Immature natural killer cell (primary cell): ENCODE results near the gene OR2A42. TPM values are rescaled to one million over a fixed set of nuclear protein-coding genes. Genes with fewer than 3 reads are reported as not detected.
A peak's percentile ranks its signal among the peaks of the same experiment; 100 is the strongest.
"Not testable (repeated sequence)": the region's sequence is repeated elsewhere in the genome, so short reads cannot be mapped to it uniquely, and the experiment has no call there.

Experiments used
- DNase-seq, 3 donors: peaks; one replicate each; pipeline ENCODE4 v3.0.0; 2022; ENCODE audit warnings: mixed read lengths in 1 of 3
- H3K27ac Mint-ChIP-seq, 6 donors: one replicate each; pipeline ENCODE4 v1.8.0; 2020; ENCODE audit warnings: mixed read lengths in 6 of 6, mild to moderate bottlenecking in 5 of 6, inconsistent platforms in 4 of 6, moderate library complexity in 3 of 6
- H3K27me3 Mint-ChIP-seq, 3 donors: one replicate each; pipeline ENCODE4 v1.8.0; 2020 to 2021; ENCODE audit warnings: low read depth in 3 of 3, mild to moderate bottlenecking in 3 of 3, mixed read lengths in 3 of 3, moderate library complexity in 3 of 3, inconsistent platforms in 1 of 3
- H3K36me3 Mint-ChIP-seq, 3 donors: one replicate each; pipeline ENCODE4 v1.8.0; 2020; ENCODE audit warnings: mixed read lengths in 3 of 3, inconsistent platforms in 2 of 3, mild to moderate bottlenecking in 2 of 3
- H3K4me1 Mint-ChIP-seq, 2 donors: one replicate each; pipeline ENCODE4 v1.8.0; 2020; ENCODE audit warnings: inconsistent platforms in 2 of 2, mild to moderate bottlenecking in 2 of 2, mixed read lengths in 2 of 2, moderate library complexity in 1 of 2
- H3K4me3 Mint-ChIP-seq, 5 donors: one replicate each; pipeline ENCODE4 v1.8.0; 2020; ENCODE audit warnings: mild to moderate bottlenecking in 5 of 5, mixed read lengths in 5 of 5, inconsistent platforms in 3 of 5, moderate library complexity in 3 of 5
- H3K9me3 Mint-ChIP-seq, 6 donors: one replicate each; pipeline ENCODE4 v1.8.0; 2020; ENCODE audit warnings: mild to moderate bottlenecking in 6 of 6, mixed read lengths in 6 of 6, inconsistent platforms in 4 of 6, moderate library complexity in 3 of 6
- polyA plus RNA-seq, 3 donors: library from polyadenylated mRNA; unstranded; fragments of 300-500 nt; fragmentation: Illumina TruSeq; gene quantifications; one replicate each; pipeline ENCODE4 v1.2.3, GENCODE V29; 2021

Gene OR2A42
- polyA plus RNA-seq, 3 donors from 2014 or later: not detected

DNA sequence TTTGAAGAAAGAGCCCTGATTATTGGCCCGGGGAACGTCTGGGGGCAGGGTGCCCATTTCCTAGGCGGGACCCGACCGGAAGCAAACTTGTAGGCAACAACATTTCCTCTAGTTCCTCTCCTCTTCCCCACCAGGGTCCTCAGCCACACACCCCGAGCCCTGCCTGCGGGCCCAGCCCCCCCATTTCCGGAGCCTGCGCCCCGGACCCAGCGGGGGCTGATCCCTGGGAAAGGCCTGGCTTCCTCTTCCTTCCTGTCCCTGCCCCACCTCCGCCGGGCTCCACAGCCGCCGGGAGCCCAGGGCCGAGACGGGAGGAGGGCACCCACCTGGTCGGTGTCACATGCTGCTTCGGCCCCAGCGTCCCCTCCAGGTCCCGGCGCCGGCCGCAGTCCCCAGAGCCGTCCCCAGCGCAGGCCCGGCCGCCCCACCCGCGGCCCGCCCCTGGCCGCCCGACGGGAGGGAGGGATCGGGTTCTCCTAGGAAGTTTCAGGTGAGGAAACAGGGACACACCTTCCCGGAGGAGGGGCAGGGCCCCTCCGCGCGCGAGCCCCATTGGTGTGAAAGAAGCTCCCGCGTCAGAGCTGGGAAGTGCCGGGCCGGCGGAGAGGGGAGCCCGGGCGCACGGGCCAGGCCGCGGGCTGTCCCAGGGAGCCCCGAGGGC, 44.1 kb downstream of the OR2A42 start, which contains the start of gene ARHGEF35:
TSS of gene ARHGEF35 (minus strand) at position 622 of the 661 bp plus-strand sequence. CDS start 7,450 bp downstream, outside the sequence.
- H3K27me3 Mint-ChIP-seq, H3K9me3 Mint-ChIP-seq, H3K4me1 Mint-ChIP-seq, H3K27ac Mint-ChIP-seq, H3K36me3 Mint-ChIP-seq, DNase-seq: not testable (repeated sequence)
- peak within 1 kb of the TSS in 3 of 5 donors; percentile 15 to 55 (median 21) for H3K4me3 Mint-ChIP-seq

DNA sequence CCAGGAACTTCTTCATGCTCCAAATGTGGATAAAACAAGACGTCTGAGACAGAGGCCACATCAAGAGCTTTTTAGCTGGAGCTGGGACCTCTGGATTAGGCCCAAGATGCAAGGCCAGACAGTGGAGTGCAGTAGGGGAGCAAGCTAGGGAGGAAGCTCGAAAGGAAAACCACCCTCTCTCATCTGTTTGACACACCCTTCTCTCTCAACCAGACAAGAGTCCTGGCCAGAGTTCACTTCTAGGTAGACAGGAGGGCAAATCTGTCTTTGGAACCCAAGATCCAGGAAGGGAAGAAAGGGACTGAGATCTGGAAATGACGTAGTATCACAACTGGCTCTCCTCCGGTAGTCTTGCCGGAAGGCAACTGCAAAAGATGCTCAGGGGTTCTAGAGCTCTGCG, 45.0 kb downstream of the OR2A42 start:
- not testable (repeated sequence) for H3K4me1 Mint-ChIP-seq, H3K4me3 Mint-ChIP-seq, H3K27me3 Mint-ChIP-seq, H3K9me3 Mint-ChIP-seq, DNase-seq, H3K36me3 Mint-ChIP-seq, H3K27ac Mint-ChIP-seq

DNA sequence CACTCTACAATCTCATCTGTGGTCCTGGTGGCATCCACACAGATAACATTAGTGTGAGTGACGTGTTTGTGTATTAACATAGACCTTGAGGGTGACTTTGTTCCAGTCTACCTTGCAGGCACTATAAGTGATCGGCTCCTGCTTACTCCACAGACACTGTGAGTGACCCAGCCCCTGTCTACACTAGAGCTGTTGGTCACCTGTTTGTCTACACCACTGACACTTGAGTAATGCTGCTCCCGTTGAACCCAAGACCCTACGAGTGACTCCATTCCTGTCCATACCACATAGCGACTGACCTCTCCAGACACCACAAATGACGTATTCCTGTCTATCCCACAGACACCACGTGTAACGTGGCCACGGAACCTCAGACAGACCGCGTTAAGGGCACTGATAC, 45.6 kb downstream of the OR2A42 start:
- H3K27ac Mint-ChIP-seq, H3K9me3 Mint-ChIP-seq, H3K4me1 Mint-ChIP-seq, H3K4me3 Mint-ChIP-seq, H3K27me3 Mint-ChIP-seq, DNase-seq, H3K36me3 Mint-ChIP-seq: not testable (repeated sequence)

DNA sequence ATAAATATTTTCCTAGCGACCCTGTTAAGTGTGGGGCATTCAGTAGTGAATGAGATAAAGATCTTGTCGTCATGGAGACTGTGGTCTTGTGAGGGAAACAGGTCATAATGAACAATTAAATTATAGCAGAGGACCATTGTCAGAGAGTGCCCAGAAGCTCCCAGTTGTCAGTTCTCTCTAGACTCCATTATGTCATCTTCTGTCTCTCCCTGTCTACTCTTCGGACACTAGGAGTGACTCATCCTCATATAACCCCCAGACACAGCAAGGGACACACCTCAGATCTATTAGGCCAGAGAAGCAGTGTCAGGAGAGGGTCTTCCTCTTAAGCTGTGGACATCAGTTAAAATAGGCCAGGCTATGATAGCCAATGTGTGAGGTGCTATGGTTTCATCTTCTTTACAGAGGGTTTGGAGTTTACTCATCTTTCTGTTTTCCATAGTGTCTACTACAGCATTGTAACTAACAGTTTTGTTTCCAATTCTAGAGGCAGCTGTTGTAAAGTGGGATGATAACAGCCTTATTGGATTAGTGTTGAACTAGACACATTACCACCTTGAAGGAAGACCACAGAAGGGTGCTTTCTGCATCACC, 50.7 kb downstream of the OR2A42 start:
- not testable (repeated sequence) for DNase-seq, H3K9me3 Mint-ChIP-seq, H3K4me3 Mint-ChIP-seq, H3K27ac Mint-ChIP-seq, H3K27me3 Mint-ChIP-seq, H3K36me3 Mint-ChIP-seq, H3K4me1 Mint-ChIP-seq

DNA sequence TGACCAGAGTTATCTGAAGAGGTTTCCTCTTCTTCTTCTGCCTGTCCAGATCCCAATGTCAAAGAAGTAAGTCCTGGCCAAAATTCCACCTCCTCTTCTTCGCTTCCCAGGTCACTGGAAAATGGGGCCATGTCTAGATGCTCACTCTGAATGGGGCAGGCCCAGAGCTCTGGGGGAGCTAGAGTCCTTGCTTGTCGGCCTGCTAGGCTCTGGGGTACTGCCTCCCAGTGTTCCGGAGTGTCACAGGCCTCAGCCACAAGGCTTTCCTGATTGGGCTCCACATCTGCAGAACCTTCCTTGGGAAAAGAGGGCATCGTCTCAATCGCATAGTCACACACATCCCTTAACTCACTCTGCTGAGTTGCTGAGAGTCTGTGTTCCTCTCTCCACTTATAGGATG, 51.6 kb downstream of the OR2A42 start:
- H3K27ac Mint-ChIP-seq, H3K36me3 Mint-ChIP-seq, H3K27me3 Mint-ChIP-seq, H3K4me3 Mint-ChIP-seq, DNase-seq, H3K9me3 Mint-ChIP-seq, H3K4me1 Mint-ChIP-seq: not testable (repeated sequence)

DNA sequence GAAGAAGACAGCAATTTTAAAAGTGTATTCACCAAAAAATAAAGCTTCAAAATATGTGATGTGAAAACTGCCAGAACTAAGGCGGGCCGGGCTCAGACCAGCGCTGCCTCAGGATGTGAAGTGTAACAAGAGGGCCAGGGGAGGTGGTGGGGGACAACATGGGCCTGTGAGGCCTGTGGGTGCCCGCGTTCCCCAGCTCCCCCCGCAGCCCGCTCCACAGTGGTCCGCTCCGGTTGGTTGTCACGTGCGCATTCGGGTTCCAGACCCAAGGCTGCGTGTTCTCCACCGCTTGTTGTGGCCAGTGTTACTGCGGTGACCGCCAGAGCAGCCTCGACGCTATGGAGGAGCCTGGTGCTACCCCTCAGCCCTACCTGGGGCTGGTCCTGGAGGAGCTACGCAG, 56.2 kb downstream of the OR2A42 start, which contains the start of gene CTAGE4:
TSS of gene CTAGE4 (plus strand) at position 301 of the 400 bp plus-strand sequence. CDS start at position 339, 38 bp downstream.
- not testable (repeated sequence) for H3K27me3 Mint-ChIP-seq

DNA sequence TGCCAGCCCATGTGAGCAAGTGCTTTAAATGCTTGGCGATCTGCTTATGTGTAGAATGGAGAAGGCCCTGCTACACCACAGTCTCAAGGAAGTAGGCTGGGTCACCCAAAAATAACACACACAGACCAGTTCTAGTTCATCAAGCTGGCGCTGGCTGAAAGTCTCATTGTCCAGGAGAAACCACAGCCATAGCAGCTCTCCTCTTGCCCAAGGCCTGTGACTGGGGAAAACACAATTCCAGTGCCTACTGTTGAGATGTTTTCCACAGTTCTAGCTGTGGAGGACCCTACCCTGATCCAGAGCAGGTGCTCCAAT, 60.3 kb downstream of the OR2A42 start:
- H3K27ac Mint-ChIP-seq, H3K4me1 Mint-ChIP-seq, H3K9me3 Mint-ChIP-seq, H3K27me3 Mint-ChIP-seq, DNase-seq, H3K36me3 Mint-ChIP-seq, H3K4me3 Mint-ChIP-seq: not testable (repeated sequence)

More for the DNA sequence above, 56.2 kb downstream of the OR2A42 start, which contains the start of gene CTAGE4:
- H3K9me3 Mint-ChIP-seq, DNase-seq, H3K36me3 Mint-ChIP-seq, H3K4me3 Mint-ChIP-seq, H3K4me1 Mint-ChIP-seq, H3K27ac Mint-ChIP-seq: not testable (repeated sequence)

DNA sequence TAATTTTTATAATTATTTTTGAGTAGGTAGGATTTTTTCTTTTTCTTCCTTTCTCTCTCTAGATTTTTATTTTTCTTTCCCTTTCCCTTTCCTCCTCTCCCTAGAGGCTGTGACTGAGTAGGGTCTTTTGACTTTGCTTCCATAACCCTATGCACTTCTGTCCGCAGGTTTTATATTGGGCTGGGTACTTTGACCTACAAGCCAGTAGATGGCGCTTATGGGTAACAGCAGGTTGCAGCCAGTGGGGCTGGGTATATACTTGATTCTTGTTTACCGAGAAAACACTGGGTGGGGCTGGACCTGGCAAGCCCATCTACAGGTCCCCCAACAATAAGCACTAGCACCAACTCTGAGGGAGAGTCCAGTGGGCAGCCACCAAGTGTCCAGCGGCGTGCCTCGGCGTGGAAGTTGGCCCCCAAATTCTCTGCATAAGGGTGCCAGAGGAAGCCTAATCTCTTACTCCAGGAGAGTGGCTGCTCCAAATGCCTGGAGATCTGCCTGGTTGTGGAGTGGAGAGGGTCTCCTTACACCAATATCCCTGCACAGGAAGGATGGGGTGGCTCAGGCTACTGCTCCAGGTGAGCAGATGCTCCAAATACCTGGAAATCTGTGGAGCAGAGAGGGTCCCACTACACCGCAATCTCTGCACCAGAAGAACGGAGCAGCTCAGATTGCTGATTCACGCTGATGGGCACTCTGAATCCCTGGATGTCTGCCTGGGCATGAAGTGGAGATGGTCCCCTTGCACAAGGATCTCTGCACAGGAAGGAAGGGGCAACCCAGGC, 60.8 kb downstream of the OR2A42 start:
- H3K4me3 Mint-ChIP-seq, H3K27ac Mint-ChIP-seq, H3K36me3 Mint-ChIP-seq, H3K27me3 Mint-ChIP-seq, H3K4me1 Mint-ChIP-seq, H3K9me3 Mint-ChIP-seq: not testable (repeated sequence)
- DNase-seq: peak in 2 of 3 donors; percentile 12 to 17

Other genes with a start within 250 kb of the OR2A42 start
- not detected for gene OR6B1, start 239.3 kb downstream of the OR2A42 start, polyA plus RNA-seq
- gene OR2A5, start 190.7 kb downstream of the OR2A42 start, polyA plus RNA-seq: not detected
- not detected for gene OR2A25, start 169.8 kb downstream of the OR2A42 start, polyA plus RNA-seq
- not detected for gene OR2A12, start 153.3 kb downstream of the OR2A42 start, polyA plus RNA-seq
- not detected for gene OR2A2, start 130.0 kb downstream of the OR2A42 start, polyA plus RNA-seq
- not detected for gene OR2A14, start 116.4 kb downstream of the OR2A42 start, polyA plus RNA-seq
- gene CTAGE4, start 56.1 kb downstream of the OR2A42 start, polyA plus RNA-seq: not detected
- not detected for gene ARHGEF35, start 43.8 kb downstream of the OR2A42 start, polyA plus RNA-seq
- gene OR2A7, start 25.2 kb upstream of the OR2A42 start, polyA plus RNA-seq: not detected
- gene CTAGE8, start 29.7 kb upstream of the OR2A42 start, polyA plus RNA-seq: not detected
- not detected for gene OR2A1, start 72.8 kb upstream of the OR2A42 start, polyA plus RNA-seq
- gene ARHGEF5, start 115.8 kb upstream of the OR2A42 start, polyA plus RNA-seq: under 1 TPM in 1 of 3 donors, not detected in 2; 0.27 TPM
- not detected for gene NOBOX, start 164.1 kb upstream of the OR2A42 start, polyA plus RNA-seq